Activated gamma-delta T cell treated with anti-CD3 and anti-CD28 coated beads, Interleukin-2, amount 50 U/mL, for 16 hours (primary cell): ENCODE data around the gene DNALI1.
A peak's percentile ranks its signal among the peaks of the same experiment; 100 is the strongest.
"Not testable (repeated sequence)": the region's sequence is repeated elsewhere in the genome, so short reads cannot be mapped to it uniquely, and the experiment has no call there.

ENCODE experiments used
- DNase-seq: peaks from one replicate; pipeline ENCODE4 v3.0.0-alpha.2; 2020; ENCODE audit warnings: low read depth

DNALI1 gene

DNA sequence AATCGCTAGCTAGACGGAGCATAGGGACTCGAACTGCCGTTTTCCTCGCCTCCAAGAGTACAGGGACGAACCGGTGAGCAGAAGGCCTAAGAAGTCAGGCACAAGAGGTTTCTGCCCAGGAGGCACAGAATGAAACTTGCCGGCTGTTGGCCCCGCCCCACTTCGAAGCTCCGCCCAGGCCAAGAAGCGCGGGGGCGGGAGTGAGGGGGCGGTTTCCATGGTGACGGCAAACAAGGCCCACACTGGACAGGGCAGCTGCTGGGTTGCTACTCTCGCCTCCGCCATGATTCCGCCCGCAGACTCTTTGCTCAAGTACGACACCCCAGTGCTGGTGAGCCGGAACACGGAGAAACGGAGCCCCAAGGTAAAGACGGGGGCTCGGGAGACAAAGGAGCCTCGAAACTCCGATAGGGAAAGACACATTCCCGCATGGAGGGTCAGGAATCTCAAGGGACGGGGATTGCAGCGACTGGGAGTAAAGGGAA, at the start of gene DNALI1:
DNALI1 (plus strand) TSS at position 229 of the 485 bp plus-strand sequence; CDS start at position 284, 55 bp downstream.
- DNase-seq: no peak

DNA sequence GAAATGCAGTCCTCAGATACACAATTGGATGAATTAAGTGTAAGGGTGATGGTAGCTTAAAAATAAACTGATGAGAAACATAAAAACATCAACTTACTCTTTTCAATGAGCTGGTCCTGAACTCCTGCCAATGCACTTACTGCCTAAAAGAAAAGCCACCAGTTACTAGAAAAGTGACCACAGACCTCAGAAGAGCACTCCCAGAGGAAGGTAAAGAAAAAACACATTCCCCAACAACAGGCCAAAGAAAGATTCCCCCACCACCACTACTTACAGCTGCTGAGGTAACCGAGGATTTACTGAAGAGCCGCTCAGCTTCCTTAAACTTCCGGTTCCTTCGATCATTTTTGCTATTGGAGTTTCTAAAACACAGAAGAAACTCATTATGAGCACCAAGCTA, 47.6 kb upstream of the DNALI1 start:
- no peak for DNase-seq

DNA sequence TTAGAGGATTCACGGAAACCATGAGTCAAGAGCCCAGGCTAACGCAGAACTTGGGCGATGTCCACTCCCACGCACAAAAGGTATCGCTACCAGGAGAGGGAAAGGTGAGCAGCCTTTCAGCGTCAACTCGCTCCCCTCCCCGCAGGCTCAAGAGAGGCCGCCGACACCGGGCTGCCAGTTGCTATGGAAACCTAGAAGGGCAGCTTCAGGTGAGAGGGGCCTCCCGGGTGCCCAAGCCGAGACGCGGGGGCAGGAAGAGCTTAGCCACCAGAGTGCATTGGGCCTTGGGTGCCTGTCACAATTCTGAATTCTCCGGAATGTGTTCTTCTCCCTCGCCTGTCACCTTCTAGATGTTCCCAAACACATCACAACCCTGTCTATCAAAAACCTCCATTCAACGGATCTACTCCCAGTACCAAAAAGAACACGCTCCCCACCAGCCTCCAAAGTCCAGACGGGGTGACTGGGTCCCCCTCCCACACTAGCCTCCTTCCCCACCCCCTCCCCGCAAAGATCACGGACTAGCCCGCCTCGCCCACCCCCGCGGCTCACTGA, 42.9 kb upstream of the DNALI1 start:
- peak; percentile 38 for DNase-seq

DNA sequence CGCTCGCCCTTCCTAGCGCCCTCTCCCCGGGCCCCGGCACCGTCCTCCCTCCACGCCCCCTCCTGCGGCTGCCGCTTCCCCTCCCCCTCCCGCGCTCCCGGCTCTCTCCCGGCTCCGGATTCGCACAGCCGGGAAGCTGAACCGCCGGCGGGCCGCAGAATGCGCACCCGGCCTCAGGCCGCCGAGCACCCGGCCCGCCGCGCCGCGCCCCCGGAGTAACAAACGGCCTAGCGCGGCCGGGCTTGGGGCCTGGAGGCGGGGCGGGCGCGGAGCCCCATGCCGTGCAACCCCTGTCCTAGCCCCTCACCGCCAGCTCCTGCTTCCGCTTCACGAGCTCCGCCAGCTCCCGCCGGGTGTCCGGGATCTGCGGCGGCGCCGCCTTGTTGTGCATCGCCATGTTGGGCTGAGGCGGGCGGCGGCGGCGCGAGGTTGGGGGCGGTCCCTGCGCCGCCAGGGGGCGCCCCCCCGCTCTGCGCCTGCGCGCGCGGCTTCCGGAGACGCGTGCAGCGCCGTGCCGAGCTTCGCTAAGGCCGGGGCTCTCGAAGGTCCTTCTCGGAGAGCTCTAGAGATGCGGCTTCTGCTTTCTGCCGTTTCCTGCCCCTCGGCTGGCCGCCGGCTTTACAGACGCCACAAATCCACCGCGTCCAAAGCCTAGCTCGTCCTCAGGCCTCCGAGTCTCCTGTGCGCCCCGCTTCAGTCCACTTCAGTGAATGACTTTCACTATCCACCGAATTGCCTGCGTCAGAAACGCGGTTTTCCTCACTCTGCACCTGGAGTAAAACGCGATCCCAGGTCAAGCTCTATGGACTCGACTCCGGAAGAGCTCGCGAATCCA, 42.2 kb upstream of the DNALI1 start, which contains the start of gene MEAF6:
MEAF6 (minus strand) TSS at position 417 of the 835 bp plus-strand sequence; CDS start at position 397, 20 bp downstream.
- DNase-seq: peak; percentile 76

DNA sequence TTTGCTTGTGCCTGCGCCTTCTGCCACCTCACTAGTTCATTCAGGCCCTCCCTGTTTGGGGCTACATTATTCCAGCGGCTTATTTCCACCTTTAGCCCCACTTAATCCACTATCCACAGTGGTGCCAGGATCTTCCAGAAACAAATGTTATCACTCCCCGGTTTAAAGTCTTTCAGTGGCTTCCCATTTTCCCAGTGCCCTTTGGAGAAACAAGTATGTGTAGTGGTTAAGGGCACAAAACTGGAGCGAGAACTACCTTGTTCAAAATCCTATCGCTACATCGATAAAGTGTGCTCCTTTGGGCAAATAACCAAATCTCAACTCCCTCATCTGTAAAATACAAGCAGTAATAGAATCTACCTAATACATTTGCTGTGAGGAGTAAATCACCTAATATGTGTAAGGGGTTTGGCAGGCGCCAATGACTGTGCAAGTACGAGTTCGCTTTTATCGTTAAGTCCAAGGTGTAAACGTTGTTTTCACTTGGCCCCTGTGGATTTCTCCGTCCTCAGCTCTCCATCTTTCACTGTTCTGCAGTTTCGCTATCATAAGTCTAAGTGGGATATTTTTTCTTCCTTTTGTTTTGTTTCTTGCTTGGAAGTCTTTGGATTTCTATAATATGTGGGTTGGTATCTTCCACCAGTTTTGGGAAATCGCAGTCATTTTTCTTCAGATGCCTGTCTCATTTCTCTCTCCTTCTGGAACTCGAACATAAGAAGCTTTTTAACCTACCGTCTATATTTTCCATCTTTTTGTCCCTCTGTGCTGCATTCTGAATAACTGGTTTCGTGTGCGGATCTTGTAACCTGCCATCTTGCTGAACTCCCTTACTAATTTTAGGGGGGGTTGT, 41.3 kb upstream of the DNALI1 start:
- DNase-seq: no peak

DNA sequence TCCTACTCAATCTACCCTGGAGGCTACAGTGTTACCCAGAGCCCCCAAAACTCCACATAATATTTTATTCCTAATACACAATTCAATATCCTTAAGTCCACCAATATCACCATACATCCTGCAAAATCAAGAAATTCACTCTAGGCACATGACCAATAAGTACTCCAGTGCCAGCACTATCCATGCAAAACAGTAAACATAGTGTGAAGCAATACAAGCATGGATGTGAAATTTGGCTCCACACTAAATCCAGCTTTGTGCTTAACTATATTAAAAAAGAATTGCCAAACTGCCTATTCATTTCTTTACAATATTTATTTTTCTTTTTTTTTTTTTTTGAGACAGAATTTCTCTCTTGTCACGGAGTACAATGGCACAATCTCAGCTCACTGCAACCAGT, 39.2 kb upstream of the DNALI1 start:
- DNase-seq: no peak

DNA sequence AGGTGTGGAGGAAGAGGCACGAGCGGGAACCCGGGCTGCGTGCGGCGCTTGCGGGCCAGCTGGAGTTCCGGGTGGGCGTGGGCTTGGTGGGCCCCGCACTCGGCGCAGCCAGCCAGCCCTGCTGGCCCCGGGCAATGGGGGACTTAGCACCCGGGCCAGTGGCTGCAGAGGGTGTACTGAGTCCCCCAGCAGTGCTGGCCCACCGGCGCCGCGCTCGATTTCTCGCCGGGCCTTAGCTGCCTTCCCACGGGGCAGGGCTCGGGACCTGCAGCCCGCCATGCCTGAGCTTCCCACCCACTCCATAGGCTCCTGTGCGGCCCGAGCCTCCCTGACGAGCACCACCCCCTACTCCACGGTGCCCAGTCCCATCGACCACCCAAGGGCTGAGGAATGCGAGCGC, 38.5 kb upstream of the DNALI1 start:
- DNase-seq: not testable (repeated sequence)

DNA sequence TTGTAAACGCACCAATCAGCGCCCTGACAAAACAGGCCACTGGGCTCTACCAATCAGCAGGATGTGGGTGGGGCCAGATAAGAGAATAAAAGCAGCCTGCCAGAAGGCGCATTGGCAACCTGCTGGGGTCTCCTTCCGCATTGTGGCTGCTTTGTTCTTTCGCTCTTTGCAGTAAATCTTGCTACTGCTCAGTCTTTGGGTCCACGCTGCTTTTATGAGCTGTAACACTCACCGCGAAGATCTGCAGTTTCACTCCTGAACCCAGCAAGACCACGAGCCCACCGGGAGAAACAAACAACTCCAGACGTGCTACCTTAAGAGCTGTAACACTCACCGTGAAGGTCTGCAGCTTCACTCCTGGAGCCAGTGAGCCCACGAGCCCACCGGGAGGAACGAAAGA, 37.8 kb upstream of the DNALI1 start:
- DNase-seq: peak; percentile 38

DNA sequence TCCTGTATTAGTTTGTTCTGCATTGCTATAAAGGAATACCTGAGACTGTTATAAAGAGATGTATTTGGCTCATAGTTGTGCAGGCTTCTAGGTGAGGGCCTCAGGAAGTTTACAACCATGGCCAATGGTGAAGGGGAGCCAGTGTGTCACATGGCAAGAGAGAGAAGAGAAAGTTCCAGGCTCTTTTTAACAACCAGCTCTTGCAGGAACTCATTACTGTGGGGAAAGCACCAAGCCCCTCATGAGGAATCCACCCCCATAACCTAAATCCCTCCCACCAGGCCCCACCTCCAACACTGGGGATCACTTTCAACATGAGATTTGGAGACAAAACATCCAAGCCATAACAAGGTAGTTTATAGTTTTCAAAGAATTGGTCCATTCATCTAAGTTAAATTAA, 37.1 kb upstream of the DNALI1 start:
- DNase-seq: no peak

DNA sequence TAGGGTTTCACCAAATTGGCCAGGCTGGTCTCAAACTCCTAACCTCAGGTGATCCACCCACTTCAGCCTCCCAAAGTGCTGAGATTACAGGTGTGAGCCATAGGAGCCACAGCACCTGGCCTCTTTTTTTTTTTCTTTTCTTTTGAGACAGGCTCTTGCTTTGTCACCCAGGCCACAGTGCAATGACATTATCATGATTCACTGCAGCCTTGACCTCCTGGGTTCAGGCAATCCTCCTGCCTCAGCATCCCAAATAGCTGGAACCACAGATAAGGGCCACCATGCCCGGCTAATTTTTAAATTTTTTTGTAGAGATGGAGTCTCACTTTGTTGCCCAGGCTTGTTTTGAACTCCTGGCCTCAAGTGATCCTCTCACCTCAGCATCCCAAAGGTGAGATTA, 26.9 kb upstream of the DNALI1 start:
- DNase-seq: not testable (repeated sequence)

DNA sequence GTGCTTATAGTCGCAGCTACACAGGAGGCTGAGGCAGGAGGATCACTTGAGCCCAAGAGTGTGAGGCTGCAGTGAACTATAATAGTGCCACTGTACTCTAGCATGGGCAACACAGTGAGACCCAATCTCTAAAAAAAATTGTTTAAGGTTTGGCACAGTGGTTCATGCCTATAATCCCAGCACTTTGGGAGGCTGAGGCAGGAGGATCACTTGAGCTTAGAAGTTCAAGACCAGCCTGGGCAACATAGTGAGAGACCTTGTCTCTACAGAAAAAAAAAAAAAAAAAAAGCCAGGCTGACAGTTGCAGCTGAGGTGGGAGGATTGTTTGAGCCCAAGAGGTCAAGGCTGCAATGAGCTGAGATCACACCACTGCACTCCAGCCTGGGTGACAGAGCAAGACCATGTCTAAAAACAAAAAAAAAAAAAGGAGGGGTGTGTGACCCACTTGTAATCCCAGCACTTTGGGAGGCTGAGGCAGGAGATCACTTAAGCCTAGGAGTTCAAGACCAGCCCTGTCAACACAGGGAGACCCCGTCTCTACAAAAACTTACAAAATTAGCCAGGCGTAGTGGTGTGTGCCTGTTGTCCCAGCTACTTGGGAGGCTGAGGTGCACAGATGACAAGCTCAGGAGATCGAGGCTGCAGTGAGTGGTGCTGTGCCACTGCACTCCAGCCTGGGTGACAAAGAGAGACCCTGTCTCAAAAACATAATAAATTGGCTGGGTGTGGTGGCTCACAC, 24.2 kb upstream of the DNALI1 start:
- not testable (repeated sequence) for DNase-seq

DNA sequence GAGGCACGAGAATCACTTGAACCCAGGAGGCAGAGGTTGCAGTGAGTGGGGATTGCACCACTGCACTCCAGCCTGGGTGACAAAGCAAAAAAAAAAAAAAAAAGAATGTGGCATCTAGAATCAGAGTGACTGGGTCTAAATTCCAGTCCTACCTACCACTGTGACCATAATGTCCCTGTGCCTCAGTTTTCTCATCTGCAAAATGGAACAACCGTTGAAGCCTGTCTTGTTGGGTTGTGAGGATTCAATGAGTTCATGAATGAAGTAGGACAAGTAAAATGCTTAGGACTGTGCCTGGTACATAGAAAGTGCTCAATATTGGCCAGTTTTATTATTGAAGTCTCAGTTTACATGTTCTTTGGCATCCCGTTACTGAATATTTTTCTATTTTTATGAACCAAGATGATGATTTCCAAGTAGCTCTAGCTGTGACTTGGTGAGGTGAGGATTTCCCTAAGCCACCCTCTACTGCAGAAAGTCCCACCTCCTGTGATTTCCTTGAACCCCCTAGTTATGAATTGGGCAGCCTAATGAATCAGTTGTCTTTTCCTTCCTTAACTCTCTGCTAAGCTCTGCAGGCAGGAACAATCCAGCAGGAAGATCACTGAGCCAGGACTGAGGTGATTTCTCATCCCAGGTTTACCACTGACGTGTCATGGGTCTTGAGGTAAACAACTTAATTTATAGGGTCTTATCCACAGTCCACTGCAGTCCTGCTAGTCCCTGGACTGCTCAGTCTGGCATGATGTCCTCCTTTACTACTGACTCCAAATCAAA, 23.2 kb upstream of the DNALI1 start:
- no peak for DNase-seq

DNA sequence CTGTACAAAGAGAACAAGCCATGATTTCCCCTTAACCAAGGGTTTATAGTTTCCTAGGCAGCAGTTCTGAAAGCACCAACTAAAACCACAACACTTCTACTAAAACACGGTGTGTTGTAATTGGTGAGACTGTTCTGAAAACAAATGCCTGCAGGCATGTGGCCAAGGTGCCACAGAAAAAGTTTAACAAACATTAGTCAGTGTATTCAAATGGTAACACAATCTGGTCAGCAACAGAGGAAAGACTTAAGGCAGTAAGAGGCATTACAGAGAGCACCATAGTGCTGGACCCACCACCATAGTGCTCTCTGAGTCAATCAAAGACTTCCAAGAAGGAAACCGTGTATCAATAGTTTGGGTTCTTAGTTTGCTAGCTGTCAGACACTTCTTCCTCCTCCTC, 19.4 kb upstream of the DNALI1 start:
- no peak for DNase-seq

DNA sequence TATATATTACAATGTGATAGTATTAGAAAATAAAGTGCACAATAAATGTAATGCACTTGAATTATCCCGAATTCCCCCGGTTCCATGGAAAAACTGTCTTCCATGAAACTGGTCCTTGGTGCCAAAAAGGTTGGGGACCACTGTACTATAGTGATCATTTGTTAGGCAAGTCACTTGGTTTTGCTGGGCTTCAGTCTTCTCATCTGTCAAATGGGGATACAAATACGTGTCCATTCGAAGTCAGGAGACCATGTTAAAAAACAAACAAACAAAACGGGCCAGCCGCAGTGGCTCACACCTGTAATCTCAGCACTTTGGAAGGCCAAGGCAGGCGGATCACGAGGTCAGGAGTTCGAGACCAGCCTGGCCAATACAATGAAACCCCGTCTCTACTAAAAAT, 17.6 kb upstream of the DNALI1 start:
- DNase-seq: not testable (repeated sequence)

DNA sequence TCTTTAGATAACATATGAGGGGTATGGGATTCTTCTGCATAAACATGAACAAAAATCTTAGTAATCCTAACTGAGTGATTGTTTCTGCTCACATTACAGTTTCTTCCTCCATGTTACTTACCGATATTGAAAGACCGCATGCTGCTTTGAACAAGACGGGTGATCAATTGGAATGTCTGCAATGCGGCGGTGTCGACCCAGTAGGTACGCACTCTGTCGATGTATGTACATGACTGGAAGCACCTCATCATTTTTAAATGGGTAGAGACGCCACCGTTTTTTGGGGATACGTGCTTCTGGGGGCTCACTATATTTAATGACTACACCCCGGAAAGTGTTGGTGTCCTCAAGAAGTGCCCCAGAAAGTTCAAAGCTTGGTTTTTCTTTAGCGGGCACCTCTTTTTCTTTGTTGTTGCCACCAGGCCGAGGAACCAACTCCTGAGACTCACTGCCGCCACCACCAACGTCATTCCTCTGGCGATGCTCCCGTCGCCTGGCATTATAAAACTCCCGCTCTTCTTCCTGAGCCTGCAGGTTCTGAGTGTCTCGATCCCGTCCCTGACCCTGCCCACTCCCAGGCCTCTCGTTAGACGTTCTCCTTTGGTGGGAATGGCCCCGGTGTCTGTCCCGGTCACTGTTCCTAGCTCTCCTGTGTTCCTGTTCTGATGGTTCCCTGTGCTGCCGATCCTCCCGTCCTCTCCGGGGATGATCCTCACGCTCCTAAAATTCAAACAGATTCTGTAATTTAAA, 16.5 kb upstream of the DNALI1 start:
- no peak for DNase-seq

DNA sequence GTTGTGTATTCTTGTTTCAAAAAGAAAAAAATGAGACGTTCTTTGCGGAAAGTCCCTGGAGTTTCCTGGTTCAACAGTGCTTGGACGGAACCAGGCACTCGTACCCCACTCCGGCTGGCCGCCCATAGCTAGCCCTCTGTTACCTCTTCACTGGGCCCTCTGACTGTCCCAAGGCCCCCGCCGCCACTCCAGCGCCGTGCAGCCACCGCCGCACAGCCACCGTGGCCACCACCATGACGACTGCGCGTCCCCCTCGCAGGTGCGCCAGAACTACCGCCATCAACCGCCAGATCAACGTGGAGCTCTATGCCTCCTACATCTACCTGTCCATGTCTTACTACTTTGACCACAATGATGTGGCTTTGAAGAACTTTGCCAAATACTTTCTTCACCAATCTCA, 12.2 kb upstream of the DNALI1 start:
- DNase-seq: no peak

DNA sequence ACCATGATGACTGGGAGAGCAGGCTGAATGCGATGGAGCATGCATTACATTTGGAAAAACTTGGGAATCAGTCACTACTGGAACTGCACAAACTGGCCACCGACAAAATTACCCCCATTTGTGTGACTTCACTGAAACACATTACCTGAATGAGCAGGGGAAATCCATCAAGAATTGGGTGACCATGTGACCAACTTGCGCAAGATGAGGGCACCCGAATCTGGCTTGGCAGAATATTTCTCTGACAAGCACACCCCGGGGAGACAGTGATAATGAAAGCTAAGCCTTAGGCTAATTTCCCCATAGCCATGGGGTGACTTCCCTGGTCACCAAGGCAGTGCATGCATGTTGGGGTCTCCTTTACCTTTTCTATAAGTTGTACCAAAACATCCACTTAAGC, 11.7 kb upstream of the DNALI1 start:
- no peak for DNase-seq

DNA sequence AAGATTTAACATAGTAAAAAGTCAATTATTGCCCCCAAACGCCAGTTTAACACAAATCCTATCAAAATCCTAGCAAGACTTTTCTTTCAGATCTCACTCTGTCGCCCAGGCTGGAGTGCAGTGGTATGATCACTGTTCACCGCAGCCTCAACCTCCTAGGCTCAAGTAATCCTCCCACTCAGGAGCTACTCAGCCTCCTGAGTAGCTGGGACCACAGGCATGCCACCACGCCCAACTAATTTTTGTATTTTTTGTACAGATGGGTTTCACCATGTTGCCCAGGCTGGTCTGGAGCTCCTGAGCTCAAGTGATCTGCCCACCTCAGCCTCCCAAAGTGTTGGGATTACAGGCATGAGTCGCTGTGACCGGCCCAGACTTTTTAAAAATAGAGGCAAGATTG, 7.4 kb upstream of the DNALI1 start:
- no peak for DNase-seq

DNA sequence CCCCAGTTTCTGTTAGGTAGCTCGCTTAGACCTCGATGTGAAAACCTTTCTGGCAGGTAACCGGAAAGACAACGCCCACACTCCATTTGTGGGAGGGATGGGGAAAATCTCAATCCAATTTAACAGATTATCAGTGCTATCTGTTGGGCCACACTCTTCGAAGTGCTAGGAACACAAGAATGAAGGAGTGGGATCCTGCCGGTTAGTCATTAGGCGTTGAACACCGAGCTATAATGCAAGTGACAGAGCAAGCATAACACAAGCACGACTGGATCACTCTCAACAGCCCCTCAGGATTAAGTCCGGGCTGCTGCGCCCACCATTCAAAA, 3.2 kb upstream of the DNALI1 start:
- DNase-seq: no peak
